Rectal smooth muscle tissue (tissue), 1 donor: ENCODE data around the gene FNDC3B.

ENCODE experiments used
- H3K27ac ChIP-seq: one replicate; pipeline ENCODE4 v1.7.0; 2013; ENCODE audit warnings: low read depth, low read length, inconsistent platforms
- H3K27me3 ChIP-seq: one replicate; pipeline ENCODE4 v1.7.0; 2013; ENCODE audit warnings: low read length; ENCODE audit not compliant: control insufficient read depth, insufficient read depth
- H3K36me3 ChIP-seq: one replicate; pipeline ENCODE4 v1.7.0; 2013; ENCODE audit warnings: low read length; ENCODE audit not compliant: control insufficient read depth, insufficient read depth
- H3K4me1 ChIP-seq: one replicate; pipeline ENCODE4 v1.7.0; 2013; ENCODE audit warnings: low read length; ENCODE audit not compliant: control insufficient read depth, insufficient read depth
- H3K4me3 ChIP-seq: one replicate; pipeline ENCODE4 v1.7.0; 2013; ENCODE audit warnings: low read length
- H3K9ac ChIP-seq: one replicate; pipeline ENCODE4 v1.7.0; 2013; ENCODE audit warnings: low read length

The FNDC3B gene

DNA sequence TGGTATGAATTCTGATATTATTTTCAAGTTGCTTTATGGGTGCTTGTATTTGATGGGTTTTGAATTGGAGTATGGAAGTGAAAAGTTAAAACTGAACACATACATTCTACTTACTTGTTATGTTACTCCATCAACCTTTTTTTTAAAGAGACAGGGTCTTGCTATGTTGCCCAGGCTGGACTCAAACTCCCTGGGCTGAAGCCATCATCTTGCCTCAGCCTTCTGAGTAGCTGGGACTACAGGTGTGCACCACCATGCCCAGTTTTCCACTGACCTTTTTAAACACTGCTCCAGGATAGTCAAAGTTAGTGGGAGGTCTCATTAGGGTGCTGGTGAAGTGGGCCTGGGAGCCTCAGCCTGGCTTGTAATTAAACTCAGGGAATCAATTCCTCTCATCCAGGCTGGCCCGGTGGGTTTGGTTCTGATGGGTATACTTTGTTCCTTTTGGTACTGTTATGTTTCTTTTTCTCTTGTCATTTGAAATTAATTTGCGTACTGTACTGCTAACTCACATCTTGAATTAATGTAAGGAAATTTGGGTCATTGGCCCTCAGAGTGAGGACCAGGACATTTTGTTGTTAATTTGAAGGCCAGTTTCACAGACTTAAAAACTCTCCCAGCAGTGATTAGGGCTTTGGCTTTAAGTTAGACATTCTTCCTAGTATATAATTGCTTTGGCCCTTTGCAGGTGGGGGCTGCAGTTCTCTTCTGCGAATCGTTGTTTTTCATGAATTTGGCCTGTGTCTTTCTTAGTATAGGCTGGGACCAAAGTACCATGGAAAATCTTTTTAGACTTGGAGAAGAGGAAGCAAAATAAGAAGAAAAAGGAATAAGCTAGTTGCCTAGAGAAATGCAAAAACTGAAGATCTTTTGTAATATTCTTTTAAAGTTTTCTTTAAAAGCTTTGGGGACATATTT lies 66.9 kb downstream of the FNDC3B start:
- Histone ChIP-seq H3K4me1 (peaks cover 23% of the 10 kb centered on the region), H3K27ac (no peak overlapping the region)

DNA sequence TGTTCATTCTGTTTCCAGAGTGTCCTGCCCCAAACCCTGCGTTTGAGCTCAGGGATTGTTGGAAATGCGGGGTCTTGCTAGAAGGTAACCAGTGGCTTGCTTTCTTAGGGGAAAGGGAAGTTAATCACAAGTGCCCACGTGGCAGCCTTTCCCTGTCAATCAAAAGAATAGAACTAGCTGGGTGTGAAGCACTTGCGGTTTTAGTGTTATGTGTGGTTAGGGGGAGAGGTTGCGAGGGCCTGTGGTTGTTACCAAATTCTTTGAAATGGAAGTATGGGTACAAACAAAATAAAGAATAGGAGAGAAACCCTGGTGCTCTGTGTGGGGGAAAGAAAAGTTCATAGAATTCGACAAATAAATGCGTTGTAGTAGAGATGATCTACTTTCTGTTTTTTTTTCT lies 67.6 kb downstream of the FNDC3B start:
- Histone ChIP-seq H3K4me3 (no peak overlapping the region), H3K9ac (no peak overlapping the region), H3K27ac (no peak overlapping the region), H3K27me3 (no peaks in the 10 kb centered on the region), H3K36me3 (no peaks in the 10 kb centered on the region), H3K4me1 (peaks cover 23% of the 10 kb centered on the region)

More for the DNA sequence above, 66.9 kb downstream of the FNDC3B start:
- Histone ChIP-seq H3K9ac (no peak overlapping the region), H3K4me3 (no peak overlapping the region), H3K36me3 (no peaks in the 10 kb centered on the region), H3K27me3 (no peaks in the 10 kb centered on the region)

DNA sequence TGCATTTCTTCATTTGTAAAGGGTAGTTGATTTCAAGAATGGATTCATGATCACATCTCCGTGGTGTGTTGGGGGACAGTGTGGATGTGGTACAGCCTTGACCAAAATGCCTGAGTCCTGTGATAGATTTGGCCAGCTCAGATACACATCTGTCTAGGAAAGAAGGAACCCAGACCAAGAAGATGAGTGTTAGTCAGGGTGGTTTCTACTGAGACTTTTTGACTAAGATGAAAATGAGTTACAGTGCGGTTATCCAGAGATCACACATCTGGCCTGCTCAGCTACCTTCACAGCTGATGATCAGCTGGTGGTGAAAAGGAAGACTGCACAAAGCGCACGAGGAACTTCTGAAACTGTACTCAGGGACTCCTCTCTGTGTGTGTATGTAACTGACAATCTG lies 68.0 kb downstream of the FNDC3B start:
- Histone ChIP-seq H3K4me3 (peak overlapping the region; percentile 13), H3K27me3 (no peaks in the 10 kb centered on the region), H3K4me1 (peaks cover 23% of the 10 kb centered on the region), H3K27ac (peak overlapping the region; percentile 10), H3K9ac (no peak overlapping the region), H3K36me3 (no peaks in the 10 kb centered on the region)

DNA sequence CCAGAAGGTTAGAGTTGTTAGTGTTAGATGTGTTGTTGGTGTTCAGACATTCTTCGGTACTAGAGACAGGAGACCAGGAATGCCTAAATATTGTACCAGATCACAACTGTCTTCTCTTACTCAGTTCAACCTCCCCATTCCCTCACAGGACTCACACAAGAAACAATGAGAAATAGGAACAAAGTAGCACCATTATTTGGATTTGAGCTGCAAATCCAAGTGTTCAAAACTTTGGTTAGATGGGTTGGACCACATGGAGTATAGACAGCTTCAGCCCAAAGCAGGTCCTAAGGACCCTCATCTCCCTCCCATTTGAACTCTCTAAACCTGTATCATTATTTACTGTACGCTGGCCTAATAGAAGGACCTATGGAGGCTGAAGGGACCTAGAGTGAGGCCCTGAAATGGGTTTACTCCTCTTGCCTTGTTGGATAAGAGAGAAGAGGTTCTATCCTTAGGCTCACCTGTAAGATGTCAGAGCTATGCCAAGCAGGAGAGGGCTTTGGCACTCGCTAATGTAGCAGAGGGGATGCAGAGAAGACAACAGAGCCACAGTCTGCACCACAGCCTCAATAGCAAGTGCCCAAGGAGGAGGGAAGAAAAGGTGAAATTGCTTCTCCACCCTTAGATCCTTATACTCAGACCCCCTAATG lies 70.9 kb downstream of the FNDC3B start:
- Histone ChIP-seq H3K9ac (no peak overlapping the region), H3K4me1 (peaks cover 15% of the 10 kb centered on the region), H3K36me3 (peaks cover 6% of the 10 kb centered on the region), H3K27me3 (no peaks in the 10 kb centered on the region), H3K27ac (no peak overlapping the region), H3K4me3 (no peak overlapping the region)

DNA sequence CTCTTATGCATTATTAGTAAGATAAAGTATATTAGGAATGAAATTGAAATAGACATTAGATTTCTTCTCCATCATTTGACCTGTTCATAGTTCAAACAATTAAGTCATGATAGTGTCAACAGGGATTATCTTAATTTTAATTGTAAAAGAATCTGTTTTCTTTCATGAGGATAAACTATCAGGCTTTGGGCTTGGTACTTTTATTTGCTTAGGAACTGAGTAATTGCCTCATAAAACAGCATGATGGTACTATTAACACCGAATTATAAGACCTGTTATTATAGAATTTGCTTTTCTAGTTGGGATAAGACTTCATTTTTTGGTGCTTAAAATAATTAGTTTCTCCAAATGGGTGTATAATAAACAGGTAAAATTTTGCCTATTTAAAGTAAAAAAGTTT lies 71.8 kb downstream of the FNDC3B start:
- Histone ChIP-seq H3K27me3 (no peaks in the 10 kb centered on the region), H3K27ac (no peak overlapping the region), H3K9ac (no peak overlapping the region), H3K36me3 (peaks cover 6% of the 10 kb centered on the region), H3K4me3 (no peak overlapping the region), H3K4me1 (peaks cover 16% of the 10 kb centered on the region)

DNA sequence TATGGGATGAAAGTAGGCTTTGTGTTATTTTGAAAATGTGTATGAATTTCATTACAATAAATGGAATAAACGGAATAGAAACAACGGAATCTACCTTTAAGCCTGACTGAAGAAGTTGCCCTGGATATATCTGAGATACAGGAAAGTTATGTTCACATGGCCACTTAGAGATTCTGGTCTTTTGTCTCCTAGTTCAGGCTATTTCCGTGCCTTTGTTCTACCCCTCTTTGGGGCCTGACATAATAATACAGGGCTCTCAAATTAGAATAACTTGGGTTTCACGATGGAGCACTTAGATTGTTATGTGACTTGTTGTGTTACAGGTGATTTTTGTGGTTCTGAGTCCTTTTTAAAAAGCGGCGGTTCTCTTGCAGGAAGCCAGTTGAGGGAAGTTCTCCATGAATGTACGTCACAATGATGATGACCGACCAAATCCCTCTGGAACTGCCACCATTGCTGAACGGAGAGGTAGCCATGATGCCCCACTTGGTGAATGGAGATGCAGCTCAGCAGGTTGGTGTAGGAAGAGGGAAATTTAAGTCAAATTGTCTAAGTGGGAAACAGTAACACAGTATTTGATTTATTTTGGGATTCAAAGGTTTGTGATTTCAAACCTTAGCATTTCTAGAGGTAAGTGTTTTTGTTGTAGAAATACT lies 72.8 kb downstream of the FNDC3B start:
- no peak overlapping the region for H3K9ac ChIP-seq
- no peaks in the 10 kb centered on the region for H3K27me3 ChIP-seq
- H3K4me1 ChIP-seq = peaks cover 16% of the 10 kb centered on the region
- H3K27ac ChIP-seq = no peak overlapping the region
- no peak overlapping the region for H3K4me3 ChIP-seq
- peaks cover 6% of the 10 kb centered on the region for H3K36me3 ChIP-seq

DNA sequence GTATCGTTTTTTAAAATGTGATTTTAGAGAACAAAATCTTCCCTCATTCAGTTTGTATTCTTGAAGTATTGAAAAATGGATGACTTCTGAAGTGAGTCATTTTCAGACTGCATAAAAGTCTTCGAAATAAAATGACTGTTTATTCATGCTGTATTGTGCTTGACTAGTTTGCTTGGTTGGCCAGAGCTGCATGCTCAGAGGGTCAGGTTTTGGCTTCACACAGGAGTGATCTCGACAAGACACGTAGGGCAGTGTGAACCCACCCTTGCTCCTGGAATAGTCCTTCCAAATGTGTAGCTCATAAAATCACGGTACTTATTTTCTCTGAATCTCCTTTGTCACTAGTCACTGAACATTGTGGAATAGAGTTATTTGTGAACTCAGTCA lies 73.3 kb downstream of the FNDC3B start:
- peaks cover 12% of the 10 kb centered on the region for H3K4me1 ChIP-seq
- H3K27me3 ChIP-seq = no peaks in the 10 kb centered on the region
- H3K4me3 ChIP-seq = no peak overlapping the region
- no peak overlapping the region for H3K27ac ChIP-seq
- H3K9ac ChIP-seq = no peak overlapping the region
- peaks cover 6% of the 10 kb centered on the region for H3K36me3 ChIP-seq

DNA sequence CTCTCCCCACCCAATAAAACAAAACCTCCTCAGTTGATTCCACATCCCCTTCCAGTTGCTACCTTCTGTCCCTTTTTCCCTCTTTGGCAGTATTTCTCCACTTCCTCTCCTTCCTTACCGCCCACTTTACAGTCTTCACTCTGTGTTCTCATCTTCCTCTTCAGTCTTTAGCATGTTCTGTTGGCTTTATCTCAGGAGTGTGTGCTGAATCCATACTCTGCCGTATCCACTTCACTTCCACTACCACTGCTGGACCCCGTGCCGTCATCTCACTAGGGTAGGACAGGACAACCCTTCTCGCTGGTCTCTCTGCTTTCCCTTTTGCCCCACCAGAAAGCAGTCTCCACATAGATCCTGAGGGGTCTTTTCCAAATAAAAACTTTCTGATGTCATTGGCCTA lies 74.3 kb downstream of the FNDC3B start:
- Histone ChIP-seq H3K9ac (no peak overlapping the region), H3K4me1 (peaks cover 5% of the 10 kb centered on the region), H3K27ac (no peak overlapping the region), H3K27me3 (no peaks in the 10 kb centered on the region), H3K36me3 (peaks cover 9% of the 10 kb centered on the region), H3K4me3 (no peak overlapping the region)

DNA sequence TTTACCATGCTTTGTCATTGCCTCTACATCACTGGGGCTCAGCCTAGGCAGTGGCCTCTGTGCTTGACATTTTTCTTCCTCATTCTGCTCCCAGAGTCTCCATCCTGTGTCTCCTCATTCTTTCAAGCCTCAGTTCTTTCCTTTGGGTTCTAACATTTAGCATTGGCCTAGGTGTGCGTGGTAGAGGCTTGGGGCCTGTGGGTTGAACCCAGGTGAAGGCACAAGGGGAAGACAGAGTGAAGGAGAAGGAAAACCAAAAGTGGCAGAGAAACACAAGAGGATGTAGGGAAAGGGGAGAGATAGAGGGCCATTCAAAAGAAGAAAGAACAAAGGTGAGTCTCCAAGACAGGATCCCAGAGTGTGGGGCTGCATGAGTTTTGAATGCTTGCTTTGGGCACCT lies 75.7 kb downstream of the FNDC3B start:
- H3K27ac ChIP-seq = no peak overlapping the region
- H3K36me3 ChIP-seq = peaks cover 9% of the 10 kb centered on the region
- H3K4me3 ChIP-seq = no peak overlapping the region
- H3K4me1 ChIP-seq = peaks cover 3% of the 10 kb centered on the region
- H3K27me3 ChIP-seq = no peaks in the 10 kb centered on the region
- no peak overlapping the region for H3K9ac ChIP-seq

DNA sequence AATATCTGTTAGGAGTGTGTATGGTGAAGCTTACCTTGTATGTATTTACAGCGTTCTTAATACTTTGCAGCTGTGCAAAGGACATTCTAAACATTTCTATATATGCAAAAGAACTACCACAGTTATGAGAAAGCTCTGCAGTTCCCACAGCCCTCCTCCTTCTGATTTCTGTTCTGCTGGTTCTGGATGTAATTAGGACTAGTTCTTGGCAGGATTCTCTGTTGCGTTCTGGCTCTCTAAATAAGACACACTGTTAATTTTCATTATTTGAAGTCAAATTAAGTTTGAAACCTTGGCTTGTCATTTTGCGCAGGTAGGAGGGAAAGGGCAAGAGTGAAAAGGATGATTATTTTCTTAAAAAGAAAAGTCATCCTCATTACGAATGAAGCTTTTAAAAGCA lies 76.4 kb downstream of the FNDC3B start:
- no peak overlapping the region for H3K9ac ChIP-seq
- no peaks in the 10 kb centered on the region for H3K27me3 ChIP-seq
- H3K36me3 ChIP-seq = peaks cover 9% of the 10 kb centered on the region
- no peak overlapping the region for H3K27ac ChIP-seq
- no peak overlapping the region for H3K4me3 ChIP-seq
- peaks cover 3% of the 10 kb centered on the region for H3K4me1 ChIP-seq

DNA sequence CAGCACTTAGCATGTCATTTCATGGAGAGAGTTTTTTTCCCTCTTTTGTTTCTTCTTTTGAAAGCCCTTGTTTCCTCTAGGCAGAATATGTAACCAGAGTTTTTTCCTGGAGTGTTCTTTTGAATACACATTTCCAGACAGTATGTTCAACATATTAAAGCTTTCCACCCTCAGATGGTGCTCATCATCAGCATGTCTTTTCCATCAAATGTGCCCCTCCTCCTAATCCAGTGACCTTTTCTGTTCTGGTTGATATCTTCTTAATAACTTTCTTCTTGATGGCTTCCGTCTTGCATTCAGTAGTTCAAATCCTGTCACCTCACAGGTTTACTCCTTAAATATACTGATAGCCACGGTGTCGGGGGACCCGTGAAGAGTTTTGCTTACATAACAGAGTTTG lies 78.6 kb downstream of the FNDC3B start:
- H3K36me3 ChIP-seq = peaks cover 9% of the 10 kb centered on the region
- H3K27me3 ChIP-seq = no peaks in the 10 kb centered on the region
- no peak overlapping the region for H3K9ac ChIP-seq
- H3K4me3 ChIP-seq = no peak overlapping the region
- H3K27ac ChIP-seq = no peak overlapping the region
- peaks cover 6% of the 10 kb centered on the region for H3K4me1 ChIP-seq

DNA sequence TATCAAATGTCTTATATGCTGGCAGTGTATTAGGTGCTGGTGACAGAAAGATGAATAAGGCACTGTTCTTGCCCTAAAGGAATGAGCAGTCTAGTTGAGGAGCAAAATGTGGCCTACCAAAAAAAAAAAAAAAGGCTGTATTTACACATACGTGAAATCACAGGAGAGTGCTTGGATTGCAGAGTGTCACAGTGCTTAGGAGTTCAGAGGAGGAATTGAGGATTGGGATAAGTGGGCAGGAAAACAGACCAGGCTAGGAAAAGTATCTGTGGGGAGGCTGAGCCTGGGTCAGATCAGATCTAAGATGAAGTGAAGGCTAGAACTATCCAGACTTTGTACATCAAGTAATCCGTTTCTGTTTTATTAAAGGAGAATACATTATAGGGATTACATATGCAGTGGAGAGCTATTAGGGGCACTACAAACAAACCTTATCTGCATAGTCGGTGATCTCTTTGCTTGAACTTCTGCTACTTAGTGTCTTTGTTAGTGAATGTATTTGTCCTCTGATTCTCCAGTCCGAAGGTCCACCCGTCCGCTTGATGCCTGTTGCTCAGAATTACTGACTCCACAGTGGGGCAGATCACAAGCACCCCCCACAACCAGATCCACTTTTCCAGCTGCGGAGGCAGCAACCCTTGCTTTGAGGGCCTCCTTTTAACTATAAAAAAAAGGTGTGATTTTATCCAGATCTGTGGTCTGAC lies 80.0 kb downstream of the FNDC3B start:
- no peak overlapping the region for H3K27ac ChIP-seq
- peaks cover 3% of the 10 kb centered on the region for H3K36me3 ChIP-seq

More for the DNA sequence above, 80.0 kb downstream of the FNDC3B start:
- Histone ChIP-seq H3K27me3 (no peaks in the 10 kb centered on the region), H3K9ac (no peak overlapping the region), H3K4me3 (no peak overlapping the region), H3K4me1 (peaks cover 6% of the 10 kb centered on the region)
